Head of caudate nucleus (tissue), 42 donors: ENCODE data around the gene GPR180.

Experiments used
- DNase-seq, 42 donors: peaks; one replicate each; pipeline versions ENCODE4 v3.0.0 to v3.0.0-alpha.2; 2020 to 2021; ENCODE audit warnings: mixed read lengths in 7 of 42
- intact Hi-C: fragments of 100-400 bp; cut with DNase I; formaldehyde crosslinking; loops from one replicate; pipeline ENCODE4 v1.15.0; 2022

The GPR180 gene

DNA sequence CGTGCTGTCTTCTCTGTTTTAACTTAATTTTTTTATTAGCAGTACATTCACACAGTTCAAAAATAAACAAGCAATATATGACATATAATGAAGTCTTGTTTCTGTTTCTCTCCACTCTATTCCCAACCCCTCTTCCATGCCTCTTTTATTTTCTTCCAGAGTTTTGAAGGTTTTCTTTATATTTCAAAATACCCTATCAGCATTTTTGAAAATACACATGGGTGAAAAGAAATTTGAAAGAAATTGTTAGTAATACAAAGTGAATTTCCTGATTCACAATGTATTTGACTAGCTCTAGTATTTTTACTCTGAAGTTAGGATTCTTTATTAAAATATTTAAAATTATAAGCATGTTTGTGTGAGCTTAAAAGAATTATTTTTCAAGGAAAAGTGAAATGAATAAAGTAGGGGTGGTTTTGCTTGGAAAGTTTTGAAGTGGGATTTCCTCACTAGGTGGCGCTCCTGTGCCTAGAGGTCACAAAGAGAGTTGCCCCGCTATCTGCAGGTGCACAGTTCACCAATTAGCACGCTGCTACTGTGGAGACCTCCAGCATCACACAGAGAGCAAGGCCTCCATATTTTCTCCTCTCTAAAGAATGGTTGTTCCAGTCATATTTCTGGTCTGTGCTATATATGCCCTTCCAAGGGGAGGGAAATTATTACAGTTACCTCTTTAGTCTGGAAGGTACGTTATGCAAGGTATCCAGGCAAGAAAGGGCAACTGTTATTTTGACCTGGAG lies 73.1 kb downstream of the GPR180 start:
- intact Hi-C loops: loop anchor here (5.0 kb wide), 1 partner anchor 483 kb away; no protein-coding TSS in a partner anchor

DNA sequence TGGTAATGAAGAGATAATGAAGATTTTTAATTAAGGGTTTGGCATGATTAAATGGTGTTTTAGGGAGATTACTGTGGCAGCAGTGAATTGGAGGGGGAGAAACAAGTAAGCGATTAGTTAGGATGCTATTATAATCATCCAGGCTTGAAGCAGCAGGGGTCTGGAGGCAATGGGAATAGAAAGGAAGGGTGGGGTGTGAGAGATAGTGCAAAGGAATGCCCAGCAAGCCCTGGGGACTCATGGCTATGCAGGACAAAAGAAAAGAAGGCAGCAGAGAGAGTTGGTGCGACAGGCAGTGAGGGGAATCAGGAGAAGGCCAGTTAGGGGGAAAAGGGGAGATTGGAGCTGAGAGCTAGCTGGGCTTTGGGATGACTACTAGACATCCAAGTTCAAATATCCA lies 76.1 kb downstream of the GPR180 start:
- DNase-seq: no peak
- intact Hi-C loops: loop anchor here (5.0 kb wide), 1 partner anchor 480 kb away; no protein-coding TSS in a partner anchor

More for the DNA sequence above, 73.1 kb downstream of the GPR180 start:
- peak; percentile 23 to 91 (median 68) for DNase-seq

DNA sequence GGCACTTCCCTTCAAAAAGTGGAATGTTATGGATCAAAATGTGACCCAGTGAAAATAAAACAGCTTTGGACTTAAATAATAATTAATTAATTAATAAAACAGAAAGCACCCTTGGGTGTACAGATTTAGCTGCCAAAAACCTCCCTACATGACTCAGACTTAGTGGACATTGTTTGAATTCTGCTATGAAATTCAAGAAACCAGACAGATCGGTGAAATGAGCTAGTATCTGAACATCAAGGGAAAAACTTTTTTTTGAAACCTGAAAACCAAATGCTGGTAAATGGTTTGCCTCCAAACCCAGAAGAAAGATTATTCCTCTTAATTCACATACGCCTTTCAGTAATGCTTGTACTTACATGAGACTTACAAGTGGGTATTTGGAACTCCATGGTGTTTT lies 77.2 kb downstream of the GPR180 start:
- intact Hi-C loops: loop anchor here (5.0 kb wide), 1 partner anchor 478 kb away; no protein-coding TSS in a partner anchor

DNA sequence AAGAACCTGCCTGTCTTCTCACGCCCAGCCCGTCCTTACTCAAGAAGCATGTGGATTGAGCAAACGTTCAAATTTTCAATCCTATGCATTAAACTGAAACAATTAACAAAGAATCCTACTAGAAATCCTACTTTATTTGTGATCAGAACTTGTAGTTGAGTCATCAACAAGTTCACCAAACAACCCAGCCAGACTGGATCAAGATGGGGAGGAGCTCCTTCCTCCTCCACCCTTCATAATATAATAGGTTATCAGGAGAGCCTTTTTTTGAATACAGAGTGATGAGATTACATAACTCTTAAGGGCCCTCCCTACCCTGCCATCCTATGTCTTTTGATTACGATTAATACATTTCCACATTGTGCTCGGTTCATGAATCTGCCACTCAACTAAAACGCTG lies 78.0 kb downstream of the GPR180 start:
- no peak for DNase-seq
- intact Hi-C loops: loop anchor here (5.0 kb wide), 1 partner anchor 478 kb away; no protein-coding TSS in a partner anchor

More for the DNA sequence above, 77.2 kb downstream of the GPR180 start:
- DNase-seq: no peak

DNA sequence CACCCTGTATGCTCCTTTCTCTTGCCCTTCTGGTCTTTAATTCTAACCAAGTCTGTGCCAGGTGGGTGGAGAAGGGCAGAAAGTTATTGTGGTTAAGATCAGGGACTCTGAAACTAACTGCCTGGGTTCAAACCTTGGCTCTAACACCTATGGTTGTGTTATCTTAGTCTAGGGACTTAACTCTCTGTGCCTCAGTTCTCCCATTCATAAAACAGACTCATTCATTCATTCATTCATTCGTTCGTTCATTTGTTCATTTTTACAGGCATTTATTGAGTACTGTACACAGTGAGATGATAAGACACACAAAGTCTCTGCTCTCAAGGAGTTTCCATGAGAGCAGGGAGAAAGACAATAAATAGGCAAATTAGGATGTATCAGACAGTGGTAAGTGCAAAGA lies 80.6 kb downstream of the GPR180 start:
- intact Hi-C loops: no loop called here
- DNase-seq: no peak

DNA sequence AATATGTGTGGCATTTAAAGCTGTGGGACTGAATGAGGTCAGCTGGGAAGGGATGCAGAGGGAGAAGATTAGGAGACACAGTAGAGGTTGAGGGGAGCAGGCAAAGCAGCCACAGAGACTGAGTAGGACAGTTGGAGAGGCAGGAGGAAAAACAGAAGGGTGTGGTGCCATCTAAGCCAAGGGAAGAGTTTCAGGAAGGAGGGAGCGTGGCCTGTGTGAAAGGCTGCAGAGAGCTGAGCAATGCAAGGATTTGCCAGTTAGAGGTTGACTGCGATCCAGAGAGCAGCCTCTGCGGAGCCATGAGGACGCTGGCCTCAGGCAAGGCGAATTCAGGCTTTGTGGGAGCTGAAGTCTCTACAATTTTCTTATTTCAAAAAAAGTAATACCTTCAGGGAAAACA lies 81.8 kb downstream of the GPR180 start:
- no peak for DNase-seq

More for the DNA sequence above, 81.8 kb downstream of the GPR180 start:
- intact Hi-C loops: no loop called here
